Renal cortex interstitium (tissue), 11 donors: ENCODE results near the gene SPATA24. TPM values are rescaled to one million over a fixed set of nuclear protein-coding genes. Genes with fewer than 3 reads are reported as not detected.
"Not testable (repeated sequence)": the region's sequence is repeated elsewhere in the genome, so short reads cannot be mapped to it uniquely, and the experiment has no call there.

Source experiments
- DNase-seq, 11 donors: peaks; one replicate each; pipeline ENCODE4 v3.0.0-alpha.2; 2013; ENCODE audit warnings: low read depth in 9 of 11, low spot score in 4 of 11; ENCODE audit errors: extremely low read depth in 1 of 11
- polyA plus RNA-seq, 3 donors: library from polyadenylated mRNA; unstranded; fragments of 120-200 nt; gene quantifications; one replicate each; pipeline ENCODE4 v1.2.1, GENCODE V29; 2013; ENCODE audit not compliant: insufficient read length in 3 of 3

Gene SPATA24
- polyA plus RNA-seq, 3 donors, result 10.9 to 14.9 (median 11.5) TPM

DNA sequence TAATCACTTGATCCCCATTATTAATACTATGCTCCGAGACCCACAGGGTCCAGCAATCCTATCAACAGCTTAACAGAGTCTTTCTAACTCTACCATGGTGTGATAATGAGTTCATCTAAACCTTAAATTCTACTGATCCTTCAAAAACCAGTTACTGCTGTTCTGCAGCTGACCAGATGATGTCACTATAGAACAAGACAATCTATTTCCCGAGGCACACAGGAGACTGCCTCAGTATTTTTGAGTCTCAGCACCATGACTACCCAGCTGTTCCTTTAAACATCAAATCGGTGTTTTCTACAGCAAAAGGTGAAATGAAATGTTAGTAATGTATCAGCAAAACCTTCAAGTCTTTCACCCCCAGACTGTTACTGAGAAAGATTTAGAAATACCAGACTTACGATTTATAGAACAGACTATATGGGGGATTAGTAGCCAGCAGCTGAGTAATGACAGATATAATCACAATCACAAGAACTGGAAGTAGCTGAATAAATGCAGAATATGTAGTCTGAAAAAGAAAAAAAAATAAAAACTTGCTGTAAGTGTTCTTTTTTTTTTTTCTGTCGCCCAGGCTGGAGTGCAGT lies 18.5 kb upstream of the SPATA24 start:
- DNase-seq, result peak in 8 of 11 donors; percentile 47 to 76 (median 62)

DNA sequence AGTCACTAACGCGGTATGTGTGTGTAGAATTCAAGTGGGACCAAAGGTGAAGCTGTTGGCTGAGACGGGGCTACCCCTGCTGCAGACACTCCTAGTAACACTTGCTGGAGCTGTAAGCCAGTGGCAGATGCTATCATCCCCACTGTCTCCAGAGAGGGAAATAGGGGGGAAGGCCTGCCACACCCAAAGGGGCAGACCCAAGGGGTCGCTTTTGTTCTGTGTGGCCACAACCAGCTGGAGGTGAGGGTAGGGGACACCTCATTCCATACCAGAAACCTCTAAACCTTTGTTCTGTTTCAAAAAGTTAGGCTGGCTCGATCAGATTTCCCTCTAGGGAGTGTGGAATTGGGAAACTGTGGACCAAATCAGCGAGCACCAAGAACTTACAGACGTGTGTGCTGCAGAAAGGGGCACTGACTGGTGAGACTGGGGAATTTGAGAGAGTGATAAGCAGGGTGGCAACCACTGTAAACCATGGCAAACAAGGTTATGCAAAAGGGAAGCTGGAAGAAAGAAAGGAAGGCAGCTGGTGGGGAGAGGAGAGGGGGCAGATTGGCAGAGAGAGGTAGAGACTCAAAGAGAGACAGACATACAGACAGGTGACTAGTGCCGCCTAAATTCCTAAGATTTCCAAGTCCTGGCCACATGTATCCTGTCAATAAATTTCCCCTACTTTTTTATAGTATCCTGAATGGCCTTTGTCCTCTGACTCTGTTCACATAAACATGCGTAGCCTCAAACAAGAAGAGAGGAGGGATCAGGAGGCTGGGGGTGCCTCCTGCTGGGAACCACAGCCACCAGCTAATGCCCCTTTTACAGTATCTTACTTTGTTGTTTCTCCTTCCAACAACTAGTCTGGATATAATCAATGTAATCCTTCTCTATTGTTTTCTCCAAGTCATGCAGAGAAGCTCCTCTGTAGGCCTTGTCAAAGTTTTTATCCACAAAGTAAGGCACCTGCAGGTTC lies 15.6 kb upstream of the SPATA24 start:
- no peak for DNase-seq

- DNase-seq, result no peak
These were observed 14.9 kb upstream of the SPATA24 start for GRCh38 chr5:139418793-139419192.

GRCh38 chr5:139417214-139417613 lies 13.3 kb upstream of the SPATA24 start:
- no peak for DNase-seq

DNA sequence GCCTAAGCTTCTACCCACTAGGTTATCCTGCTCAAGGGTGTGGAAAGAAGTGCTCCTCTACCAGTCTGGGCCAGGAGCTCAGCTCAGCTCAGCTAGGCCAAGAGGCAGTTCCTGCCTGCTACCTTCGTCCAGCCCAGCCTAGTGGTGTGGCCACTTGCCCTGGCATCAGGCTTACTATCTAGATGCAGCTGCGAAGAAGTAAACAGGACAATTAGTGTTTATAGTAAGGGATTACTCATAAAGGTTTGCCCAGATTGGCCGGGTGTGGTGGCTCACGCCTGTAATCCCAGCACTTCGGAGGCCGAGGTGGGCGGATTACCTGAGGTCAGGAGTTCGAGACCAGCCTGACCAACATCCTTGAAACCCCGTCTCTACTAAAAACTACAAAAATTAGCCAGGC lies 12.8 kb upstream of the SPATA24 start:
- DNase-seq, result no peak

DNA sequence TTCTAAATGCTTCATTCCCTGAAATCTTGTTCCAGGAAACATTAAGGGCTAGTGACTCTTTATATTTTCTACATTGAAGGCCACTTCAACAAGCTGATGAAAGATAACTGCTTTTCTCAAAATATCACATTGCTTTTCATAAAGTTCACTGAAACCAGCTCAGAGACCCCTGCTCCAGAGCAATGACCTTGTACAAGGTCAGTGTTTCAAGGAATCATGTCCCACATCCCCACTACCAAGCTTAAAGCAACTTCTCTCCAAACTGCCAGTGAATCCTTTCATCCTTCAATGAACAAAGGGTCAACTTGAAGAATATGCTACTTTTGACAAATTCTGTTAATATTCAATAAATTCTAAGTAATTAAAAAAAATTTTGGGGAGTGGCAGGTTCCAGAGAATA lies 12.0 kb upstream of the SPATA24 start:
- no peak for DNase-seq

- no peak for DNase-seq
These were observed 11.5 kb upstream of the SPATA24 start for GRCh38 chr5:139415221-139415861.

DNA sequence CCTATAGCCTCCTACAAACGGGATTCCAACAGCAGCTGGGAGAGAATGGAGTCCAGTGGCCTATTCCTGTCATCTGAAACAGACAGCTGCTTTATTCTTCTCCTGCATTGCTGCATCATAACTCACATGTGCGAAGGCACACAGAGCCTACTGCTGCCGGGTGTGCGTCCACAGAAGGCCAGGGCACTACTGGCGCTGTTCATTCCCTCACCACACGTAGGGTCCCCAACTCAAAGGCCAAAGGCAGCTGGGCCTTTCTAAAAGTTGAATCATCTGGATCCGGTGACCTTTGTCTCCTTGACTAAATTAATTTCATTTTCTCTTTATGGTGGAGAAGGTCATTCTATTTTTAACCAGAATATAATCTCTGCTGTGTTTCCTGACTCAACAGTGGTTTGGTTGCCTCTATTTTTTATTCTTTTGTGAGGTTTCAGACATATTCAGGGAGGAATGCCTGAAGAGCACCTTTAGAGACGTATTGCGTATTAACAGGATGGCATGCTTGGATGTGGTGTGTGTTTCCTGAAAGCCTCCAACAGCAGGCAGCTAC lies 10.8 kb upstream of the SPATA24 start:
- DNase-seq, result no peak

DNA sequence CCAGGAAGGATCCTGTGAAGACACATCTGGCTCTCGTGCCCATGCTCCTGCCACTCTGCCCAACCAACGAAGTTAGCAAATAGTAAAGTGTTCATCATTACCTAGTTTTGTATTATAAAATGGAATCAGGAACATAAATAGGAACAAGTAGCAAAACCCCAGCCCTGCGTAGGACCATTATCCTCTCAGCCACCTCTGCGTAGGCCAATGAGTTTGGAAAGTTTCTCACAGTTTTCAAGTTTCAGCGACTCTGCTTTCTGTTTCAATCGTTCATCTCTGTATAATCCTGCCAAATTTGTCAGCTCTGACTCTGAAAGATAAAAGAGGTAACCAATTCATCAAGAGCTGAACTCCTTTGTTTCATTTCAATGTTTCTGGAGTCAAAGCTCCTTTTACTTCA lies 10.1 kb upstream of the SPATA24 start:
- no peak for DNase-seq

DNA sequence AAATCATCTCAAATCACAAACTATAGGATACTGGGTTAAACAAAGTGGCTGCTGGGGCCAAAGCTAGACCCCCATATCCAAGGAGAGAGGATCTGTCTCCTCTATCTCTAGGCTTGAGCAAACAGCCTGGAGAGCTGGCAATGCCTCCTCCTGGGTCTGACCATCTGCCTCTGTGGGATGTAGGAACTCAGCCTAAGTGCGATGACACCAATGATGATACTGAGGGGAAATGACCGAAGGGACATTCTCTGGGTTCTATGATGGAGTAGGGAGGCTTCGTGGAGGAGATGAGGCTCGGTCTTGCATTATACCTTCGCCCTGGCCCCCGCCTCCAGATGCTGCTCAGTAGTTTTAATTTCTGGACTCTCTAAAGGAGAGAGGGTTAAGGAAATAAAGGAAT lies 9.3 kb upstream of the SPATA24 start:
- DNase-seq, result no peak

DNA sequence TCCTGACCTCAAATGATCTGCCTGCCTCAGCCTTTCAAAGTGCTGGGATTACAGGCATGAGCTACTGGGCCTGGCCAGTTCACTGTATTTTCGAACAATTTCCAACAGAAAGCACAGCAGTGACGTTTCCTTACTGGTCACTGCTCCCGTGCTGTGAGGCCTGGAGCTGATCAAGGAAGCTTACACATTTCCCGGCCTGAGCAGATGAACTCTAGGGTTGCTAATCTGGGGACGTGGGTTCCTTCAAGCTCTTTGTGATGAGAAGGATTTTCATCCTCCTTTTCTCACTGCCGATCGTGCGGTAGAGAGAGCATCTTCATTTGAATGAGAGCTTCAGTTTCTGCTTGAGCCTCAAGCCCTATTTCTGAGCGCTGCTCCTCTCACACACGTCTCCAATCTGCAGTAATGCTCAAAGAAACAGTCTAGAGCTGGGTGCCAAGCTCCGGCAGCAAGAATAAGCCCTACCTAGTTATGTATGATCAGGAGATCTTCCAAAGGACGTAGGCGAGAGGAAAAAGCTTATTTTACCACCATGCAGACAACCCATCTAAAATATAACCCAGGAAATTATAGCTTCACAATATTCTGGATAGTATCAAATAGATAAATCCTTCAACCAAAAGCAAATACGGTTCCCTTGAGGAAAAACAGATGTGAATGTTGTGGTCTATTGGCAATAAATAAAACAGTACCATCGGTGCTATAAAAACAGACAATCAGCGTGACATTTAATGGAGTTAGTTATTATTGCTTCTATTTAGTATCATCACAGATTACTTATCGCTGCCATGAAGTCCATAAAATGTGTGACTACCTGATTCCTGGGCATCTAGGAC lies 7.3 kb upstream of the SPATA24 start:
- no peak for DNase-seq

DNA sequence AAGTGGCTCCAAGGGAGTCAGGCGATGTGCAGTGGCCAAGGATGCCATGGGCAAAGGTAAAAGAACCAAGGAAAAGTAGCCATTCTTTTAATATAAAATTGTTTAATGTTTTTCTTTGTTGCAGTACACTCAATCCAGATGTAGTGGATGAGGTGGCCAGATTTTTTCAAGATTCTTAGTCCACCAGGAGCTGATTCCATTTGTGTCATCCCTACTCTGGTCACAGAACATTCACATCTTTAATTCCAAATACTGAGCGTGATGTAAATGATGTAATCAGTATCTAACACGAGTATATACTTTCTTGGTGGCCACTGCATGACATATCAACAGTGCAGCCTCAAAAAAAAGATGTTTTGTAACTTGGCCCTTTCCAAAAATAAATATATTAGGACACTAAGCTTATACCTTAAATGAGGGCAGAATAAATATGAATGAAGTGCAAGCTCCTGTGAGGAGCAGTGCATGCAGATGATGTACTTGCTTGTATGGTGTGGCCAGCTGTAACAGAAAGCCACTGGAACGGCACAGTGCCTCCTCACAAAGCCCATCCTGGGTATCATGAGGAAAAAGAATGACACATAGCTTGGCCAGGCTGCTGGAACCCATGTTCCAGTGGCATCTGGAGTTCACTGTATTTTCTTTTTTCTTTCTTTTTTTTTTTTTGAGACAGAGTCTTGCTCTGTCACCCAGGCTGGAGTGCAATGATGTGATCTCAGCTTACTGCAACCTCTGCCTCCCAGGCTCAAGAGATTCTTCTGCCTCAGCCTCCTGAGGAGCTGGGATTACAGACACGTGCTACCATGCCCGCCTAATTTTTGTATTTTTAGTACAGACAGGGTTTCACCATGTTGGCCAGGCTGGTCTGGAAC lies 6.5 kb upstream of the SPATA24 start:
- no peak for DNase-seq

- DNase-seq, result not testable (repeated sequence)
These were observed 5.2 kb upstream of the SPATA24 start for GRCh38 chr5:139409116-139409515.

DNA sequence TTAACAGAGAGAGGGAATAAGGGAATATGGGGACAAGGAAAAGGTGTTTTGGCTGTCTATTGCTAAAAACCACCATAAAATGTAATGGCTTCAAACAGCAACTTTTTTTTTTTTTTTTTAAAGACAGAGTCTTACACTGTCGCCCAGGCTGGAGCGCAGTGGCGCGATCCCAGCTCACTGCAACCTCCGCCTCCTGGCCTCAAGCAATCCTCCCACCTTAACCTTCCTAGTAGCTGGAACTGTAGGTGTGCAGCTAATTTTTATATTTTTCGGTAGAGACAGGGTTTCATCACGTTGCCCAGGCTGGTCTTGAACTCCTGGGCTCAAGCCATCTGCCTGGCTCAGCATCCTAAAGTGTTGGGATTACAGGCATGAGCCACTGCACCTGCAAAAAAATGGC lies 4.3 kb upstream of the SPATA24 start:
- DNase-seq, result no peak

GRCh38 chr5:139407517-139407916 lies 3.6 kb upstream of the SPATA24 start:
- no peak for DNase-seq

GRCh38 chr5:139406963-139407362 lies 3.1 kb upstream of the SPATA24 start:
- DNase-seq, result no peak

- DNase-seq, result no peak
These were observed 573 bp upstream of the SPATA24 start for GRCh38 chr5:139404484-139404840.

GRCh38 chr5:139403418-139403786 lies 487 bp downstream of the SPATA24 start:
- DNase-seq, result no peak
